GM18498 (cell line): ENCODE results near the gene SLC12A3.

ENCODE experiments used
- ATAC-seq: cut with Tn5 transposase; IDR thresholded peaks from one replicate; pipeline ENCODE4 v1.9.1; 2021; ENCODE audit warnings: mild to moderate bottlenecking, moderate library complexity; ENCODE audit not compliant: unreplicated experiment

Gene SLC12A3, protein sequence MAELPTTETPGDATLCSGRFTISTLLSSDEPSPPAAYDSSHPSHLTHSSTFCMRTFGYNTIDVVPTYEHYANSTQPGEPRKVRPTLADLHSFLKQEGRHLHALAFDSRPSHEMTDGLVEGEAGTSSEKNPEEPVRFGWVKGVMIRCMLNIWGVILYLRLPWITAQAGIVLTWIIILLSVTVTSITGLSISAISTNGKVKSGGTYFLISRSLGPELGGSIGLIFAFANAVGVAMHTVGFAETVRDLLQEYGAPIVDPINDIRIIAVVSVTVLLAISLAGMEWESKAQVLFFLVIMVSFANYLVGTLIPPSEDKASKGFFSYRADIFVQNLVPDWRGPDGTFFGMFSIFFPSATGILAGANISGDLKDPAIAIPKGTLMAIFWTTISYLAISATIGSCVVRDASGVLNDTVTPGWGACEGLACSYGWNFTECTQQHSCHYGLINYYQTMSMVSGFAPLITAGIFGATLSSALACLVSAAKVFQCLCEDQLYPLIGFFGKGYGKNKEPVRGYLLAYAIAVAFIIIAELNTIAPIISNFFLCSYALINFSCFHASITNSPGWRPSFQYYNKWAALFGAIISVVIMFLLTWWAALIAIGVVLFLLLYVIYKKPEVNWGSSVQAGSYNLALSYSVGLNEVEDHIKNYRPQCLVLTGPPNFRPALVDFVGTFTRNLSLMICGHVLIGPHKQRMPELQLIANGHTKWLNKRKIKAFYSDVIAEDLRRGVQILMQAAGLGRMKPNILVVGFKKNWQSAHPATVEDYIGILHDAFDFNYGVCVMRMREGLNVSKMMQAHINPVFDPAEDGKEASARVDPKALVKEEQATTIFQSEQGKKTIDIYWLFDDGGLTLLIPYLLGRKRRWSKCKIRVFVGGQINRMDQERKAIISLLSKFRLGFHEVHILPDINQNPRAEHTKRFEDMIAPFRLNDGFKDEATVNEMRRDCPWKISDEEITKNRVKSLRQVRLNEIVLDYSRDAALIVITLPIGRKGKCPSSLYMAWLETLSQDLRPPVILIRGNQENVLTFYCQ

GRCh38 chr16:56864960-56865359, at the start of gene SLC12A3:
TSS of gene SLC12A3 (plus strand) at chr16:56865207. CDS start at chr16:56865236, 29 bp downstream.
- no peak for ATAC-seq

- ATAC-seq = no peak
Observed at GRCh38 chr16:56815721-56816120, 49.3 kb upstream of the SLC12A3 start.

DNA sequence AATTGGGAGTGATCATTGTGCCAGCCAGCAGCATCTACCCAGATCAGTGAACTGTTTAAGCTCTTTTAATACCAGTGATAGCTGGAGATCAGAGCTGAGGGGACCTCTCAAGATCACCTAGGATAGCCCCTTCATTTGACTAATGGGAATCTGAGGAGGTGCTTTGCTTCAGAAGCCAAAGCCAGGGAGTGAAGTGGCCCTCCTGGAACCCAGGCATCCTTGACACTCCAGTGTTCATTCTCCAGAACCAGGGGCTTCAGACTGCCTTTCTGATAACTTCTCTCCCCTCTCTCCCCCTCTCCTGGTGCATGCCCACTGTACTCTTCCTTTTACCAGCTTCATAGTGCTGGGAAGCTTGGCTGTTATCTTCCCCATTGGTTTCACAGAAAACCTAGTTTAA, 48.0 kb upstream of the SLC12A3 start:
- ATAC-seq = no peak

- no peak for ATAC-seq
Observed at GRCh38 chr16:56817938-56818337, 47.1 kb upstream of the SLC12A3 start.

DNA sequence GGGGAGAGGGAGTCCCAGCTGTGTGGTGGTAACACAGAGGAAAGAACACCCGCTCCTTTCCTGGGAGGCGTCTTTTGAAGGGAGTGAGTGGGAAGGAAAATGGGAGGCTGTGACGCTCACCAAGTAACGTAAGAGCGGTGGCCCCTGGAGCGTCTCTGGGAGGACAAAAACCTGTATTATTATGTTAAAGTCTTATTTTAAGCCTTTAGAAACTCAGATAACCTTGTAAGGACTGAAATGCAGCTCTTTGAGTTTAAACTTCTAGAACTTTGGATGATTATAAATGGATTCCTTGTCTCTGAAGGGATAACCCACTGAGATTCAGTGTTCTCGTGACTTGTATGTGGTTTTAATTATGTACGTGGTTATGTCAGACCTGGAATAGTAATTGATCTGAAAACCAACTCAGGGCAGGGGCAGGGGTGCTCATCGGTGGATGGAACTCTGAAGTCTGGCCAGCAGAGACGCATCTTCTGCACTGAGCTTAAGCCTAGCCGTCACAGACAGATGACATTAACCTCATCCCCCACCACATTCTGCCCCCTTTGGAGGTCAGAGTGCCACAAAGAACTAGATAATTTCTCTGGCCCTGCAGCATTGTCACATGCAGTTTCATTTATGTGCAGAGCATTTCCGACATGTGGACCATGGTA, 41.8 kb upstream of the SLC12A3 start:
- ATAC-seq = no peak

GRCh38 chr16:56824331-56824730, 40.7 kb upstream of the SLC12A3 start:
- no peak for ATAC-seq

DNA sequence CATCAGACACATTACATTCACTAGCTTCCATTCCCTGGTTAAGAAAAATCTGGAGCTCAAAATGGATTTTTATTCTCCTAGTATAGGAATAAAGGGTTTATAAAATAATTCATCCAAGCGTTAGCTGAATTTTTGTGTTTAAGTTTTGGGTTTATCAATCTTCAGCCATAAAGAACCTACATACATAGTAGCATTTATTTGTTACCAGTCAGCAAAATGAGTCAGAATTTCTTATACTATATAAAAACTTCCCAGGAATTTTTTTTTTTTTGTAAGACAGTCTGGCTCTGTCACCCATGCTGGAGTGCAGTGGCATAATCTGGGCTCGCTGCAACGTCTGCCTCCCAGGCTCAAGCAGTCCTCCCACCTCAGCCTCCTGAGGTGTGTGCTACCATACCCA, 40.2 kb upstream of the SLC12A3 start:
- no peak for ATAC-seq

DNA sequence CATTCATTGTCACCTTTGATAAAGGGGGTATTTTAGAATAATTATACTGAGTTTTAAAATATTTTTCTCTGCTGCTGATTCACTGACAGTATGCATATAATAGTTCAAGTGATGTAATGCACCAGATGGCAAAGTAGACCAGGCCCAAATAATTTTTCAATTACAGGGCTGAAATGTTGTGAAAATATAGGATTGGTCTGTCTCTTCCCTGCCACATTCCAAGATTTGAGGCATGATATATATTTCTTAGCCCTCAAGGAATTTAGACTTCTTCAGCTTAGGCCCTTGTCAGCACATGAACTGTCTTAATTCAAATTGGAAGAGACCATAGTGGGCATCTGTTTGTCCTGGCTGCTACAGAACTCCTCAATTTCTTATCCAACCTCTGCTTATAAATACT, 39.2 kb upstream of the SLC12A3 start:
- no peak for ATAC-seq

DNA sequence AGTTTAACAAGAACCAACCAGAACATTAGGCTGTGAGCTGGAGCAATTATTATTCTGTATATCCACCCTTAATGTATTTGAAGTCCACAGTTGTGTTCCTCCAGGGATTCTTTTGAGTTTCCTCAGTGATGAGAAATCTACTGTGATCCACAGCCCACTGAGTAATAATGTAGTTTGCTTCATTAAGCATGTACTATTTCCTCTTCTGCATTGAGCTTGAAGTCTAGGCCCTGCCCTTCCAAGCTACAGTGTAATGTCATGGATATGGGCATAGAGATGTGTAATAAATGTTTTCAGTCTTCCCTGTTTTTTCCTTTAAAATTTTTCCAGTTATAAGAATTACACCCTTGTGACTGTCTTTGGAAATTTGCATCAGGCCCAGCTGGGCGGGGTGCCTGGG, 36.4 kb upstream of the SLC12A3 start:
- ATAC-seq = no peak

DNA sequence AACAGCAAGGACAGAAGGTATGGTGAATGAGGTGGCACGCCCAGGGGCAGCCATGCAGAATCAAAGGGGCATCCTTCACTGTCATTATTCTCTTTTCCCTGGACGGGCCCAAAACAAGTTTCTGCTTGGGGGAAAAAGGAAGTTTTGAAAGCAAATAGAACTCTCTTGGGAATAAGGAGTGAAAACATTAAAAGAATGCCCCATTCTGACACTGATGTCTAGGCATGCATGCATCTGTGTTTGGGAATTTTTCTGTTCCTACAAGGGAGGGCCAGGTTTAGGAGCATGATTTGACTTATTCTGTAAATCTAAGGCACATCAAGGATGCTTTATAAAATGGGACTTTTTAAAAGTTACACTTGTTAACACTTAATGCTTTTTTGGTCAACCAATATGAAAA, 34.3 kb upstream of the SLC12A3 start:
- no peak for ATAC-seq

GRCh38 chr16:56832768-56833167, 32.2 kb upstream of the SLC12A3 start:
- no peak for ATAC-seq

GRCh38 chr16:56833243-56833970, 31.6 kb upstream of the SLC12A3 start:
- no peak for ATAC-seq

- ATAC-seq = no peak
Observed at GRCh38 chr16:56835320-56835719, 29.7 kb upstream of the SLC12A3 start.

GRCh38 chr16:56836410-56837230, 28.4 kb upstream of the SLC12A3 start:
- no peak for ATAC-seq

GRCh38 chr16:56838622-56839337, 26.2 kb upstream of the SLC12A3 start:
- ATAC-seq = no peak

DNA sequence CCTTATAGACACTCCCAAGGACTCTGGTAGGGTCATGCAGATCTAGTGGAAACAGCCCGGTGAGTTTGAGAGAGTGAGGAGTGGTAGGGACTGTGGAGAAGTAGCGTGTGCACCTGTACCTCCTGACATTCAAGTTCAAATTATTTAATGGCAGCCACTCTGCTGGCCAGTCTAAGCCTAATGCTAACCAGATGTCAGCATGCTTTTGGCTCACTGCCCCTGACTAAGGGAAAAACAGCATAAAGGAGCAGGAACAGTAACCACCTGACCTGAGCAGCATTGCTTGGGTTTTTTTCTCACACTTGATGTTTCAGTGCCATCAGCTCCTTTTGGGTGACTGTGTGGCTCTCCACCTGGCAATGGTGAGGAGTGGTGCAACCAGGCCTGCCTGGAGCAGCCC, 23.8 kb upstream of the SLC12A3 start:
- ATAC-seq = no peak

GRCh38 chr16:56841659-56842058, 23.3 kb upstream of the SLC12A3 start:
- no peak for ATAC-seq

DNA sequence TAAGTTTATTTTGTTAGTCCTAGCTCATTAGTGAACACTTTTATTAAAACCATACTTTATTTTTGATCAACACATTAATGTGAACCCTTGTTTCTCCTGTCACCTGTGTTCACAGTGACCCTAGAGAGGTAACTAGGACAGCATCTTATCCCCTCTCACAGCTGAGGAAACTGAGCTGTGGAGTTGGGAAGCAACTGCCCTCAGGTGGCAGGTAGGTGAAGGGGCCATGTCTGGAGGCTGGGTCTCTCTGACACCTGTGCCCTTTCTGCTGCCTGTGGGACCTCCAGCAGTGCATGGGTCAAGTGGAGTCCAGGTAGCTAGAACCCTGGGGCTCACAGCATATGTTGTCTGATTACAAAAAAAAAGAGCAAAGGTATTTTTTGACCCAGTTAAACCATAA, 22.9 kb upstream of the SLC12A3 start:
- no peak for ATAC-seq

DNA sequence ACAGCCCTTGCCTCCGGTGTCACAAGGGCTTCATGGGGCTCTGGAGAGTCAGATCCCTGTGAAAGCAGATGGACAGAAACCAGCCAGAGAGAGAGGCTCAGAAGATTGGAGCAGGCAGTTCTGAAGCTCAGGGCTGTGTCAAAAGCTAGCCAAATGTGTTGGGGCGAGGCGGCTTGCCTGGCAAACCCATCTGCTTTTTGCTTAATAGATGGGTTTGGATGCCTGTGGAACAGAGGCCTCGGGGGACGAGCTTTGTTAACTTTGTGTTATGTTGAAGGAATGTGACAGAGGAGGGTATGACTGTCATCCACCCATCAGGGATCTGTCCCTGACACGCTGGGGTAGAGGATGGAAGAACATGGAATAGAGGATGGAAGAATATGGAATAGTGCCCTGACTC, 21.0 kb upstream of the SLC12A3 start:
- ATAC-seq = no peak
